Small intestine (tissue), 7 donors: ENCODE measurements around the gene RAPH1. TPM values are rescaled to one million over a fixed set of nuclear protein-coding genes. Genes with fewer than 3 reads are reported as not detected.
"Not testable (repeated sequence)": the region's sequence is repeated elsewhere in the genome, so short reads cannot be mapped to it uniquely, and the experiment has no call there.

Experiments
- DNase-seq, 2 donors: peaks; one replicate each; pipeline versions ENCODE4 v3.0.0 to v3.0.0-alpha.2; 2013
- FAIRE-seq: peaks from 2 replicates; lab custom pipeline; 2012; peaks lifted over from hg19 to GRCh38; lab: Jason Lieb, UNC
- H3K27ac ChIP-seq, 3 donors: one replicate each; pipeline ENCODE4 v1.5.1; 2013; ENCODE audit warnings: low read length in 2 of 3, mild to moderate bottlenecking in 2 of 3, control low read depth in 1 of 3, inconsistent platforms in 1 of 3, low read depth in 1 of 3, moderate library complexity in 1 of 3
- H3K27me3 ChIP-seq, 3 donors: one replicate each; pipeline ENCODE4 v1.6.1; 2013; ENCODE audit warnings: low read length in 3 of 3, inconsistent platforms in 1 of 3; ENCODE audit not compliant: control insufficient read depth in 3 of 3, insufficient read depth in 3 of 3
- H3K36me3 ChIP-seq, 3 donors: one replicate each; pipeline ENCODE4 v1.6.1; 2013; ENCODE audit warnings: low read length in 3 of 3, inconsistent platforms in 1 of 3, low read depth in 1 of 3, mild to moderate bottlenecking in 1 of 3, moderate library complexity in 1 of 3; ENCODE audit not compliant: control insufficient read depth in 3 of 3, insufficient read depth in 2 of 3
- H3K4me1 ChIP-seq, 3 donors: one replicate each; pipeline ENCODE4 v1.6.1; 2013; ENCODE audit warnings: low read length in 2 of 3, inconsistent platforms in 1 of 3, low read depth in 1 of 3, mild to moderate bottlenecking in 1 of 3, moderate library complexity in 1 of 3; ENCODE audit not compliant: control insufficient read depth in 3 of 3, insufficient read depth in 2 of 3
- H3K4me3 ChIP-seq, 3 donors: one replicate each; pipeline ENCODE4 v1.5.1; 2013; ENCODE audit warnings: low read length in 3 of 3, control low read depth in 1 of 3, inconsistent platforms in 1 of 3, low read depth in 1 of 3, mild to moderate bottlenecking in 1 of 3, moderate library complexity in 1 of 3
- H3K9me3 ChIP-seq, 2 donors: one replicate each; pipeline ENCODE4 v1.6.1; 2013; ENCODE audit warnings: low read depth in 1 of 2, low read length in 1 of 2; ENCODE audit not compliant: control insufficient read depth in 2 of 2, insufficient read depth in 1 of 2
- WGBS, 3 donors: extraction: QIAGEN DNeasy Blood & Tissue Kit; methylation state at CpG; one replicate each; pipeline ENCODE4 v1.1.7; 2013; 5-methylcytosine and 5-hydroxymethylcytosine counted together
- polyA plus RNA-seq, 4 donors: library from polyadenylated mRNA; stranded (reverse) in 3 of 4; unstranded in 1 of 4; fragments of 200-250 nt in 3 of 4; fragments of 120-200 nt in 1 of 4; gene quantifications; one replicate each; pipeline versions ENCODE4 v1.2.1 to v1.2.3, GENCODE V29; 2013
- donor health status: healthy with polysubstance abuse.
- donor health status: control.
- donor health status: control.
- donor health status: Bipolar disorder and iron deficiency.
- donor health status: healthy.

Gene RAPH1
- polyA plus RNA-seq, 4 donors, result 6.2 to 15.7 (median 6.8) TPM

GRCh38 chr2:203407496-203407895 is 127.6 kb downstream of the RAPH1 start:
- H3K4me1 ChIP-seq, result no peaks in the 10 kb centered on the region
- H3K27me3 ChIP-seq, result no peaks in the 10 kb centered on the region
- DNase-seq (no peak), FAIRE-seq (no peak)
- no peak overlapping the region for H3K27ac ChIP-seq
- H3K4me3 ChIP-seq, result no peak overlapping the region
- peaks cover 4 to 12% (median 5%) of the 10 kb centered on the region in 3 donors for H3K36me3 ChIP-seq
- H3K9me3 ChIP-seq, result no peaks in the 10 kb centered on the region

- H3K4me3 ChIP-seq, result no peak overlapping the region
- FAIRE-seq (no peak), DNase-seq (no peak)
- no peaks in the 10 kb centered on the region for H3K9me3 ChIP-seq
- H3K27ac ChIP-seq, result no peak overlapping the region
- H3K27me3 ChIP-seq, result no peaks in the 10 kb centered on the region
- no peaks in the 10 kb centered on the region for H3K4me1 ChIP-seq
- H3K36me3 ChIP-seq, result peaks cover 0 to 12% (median 5%) of the 10 kb centered on the region in 3 donors
Measured at GRCh38 chr2:203404996-203405395, 130.1 kb downstream of the RAPH1 start.

DNA sequence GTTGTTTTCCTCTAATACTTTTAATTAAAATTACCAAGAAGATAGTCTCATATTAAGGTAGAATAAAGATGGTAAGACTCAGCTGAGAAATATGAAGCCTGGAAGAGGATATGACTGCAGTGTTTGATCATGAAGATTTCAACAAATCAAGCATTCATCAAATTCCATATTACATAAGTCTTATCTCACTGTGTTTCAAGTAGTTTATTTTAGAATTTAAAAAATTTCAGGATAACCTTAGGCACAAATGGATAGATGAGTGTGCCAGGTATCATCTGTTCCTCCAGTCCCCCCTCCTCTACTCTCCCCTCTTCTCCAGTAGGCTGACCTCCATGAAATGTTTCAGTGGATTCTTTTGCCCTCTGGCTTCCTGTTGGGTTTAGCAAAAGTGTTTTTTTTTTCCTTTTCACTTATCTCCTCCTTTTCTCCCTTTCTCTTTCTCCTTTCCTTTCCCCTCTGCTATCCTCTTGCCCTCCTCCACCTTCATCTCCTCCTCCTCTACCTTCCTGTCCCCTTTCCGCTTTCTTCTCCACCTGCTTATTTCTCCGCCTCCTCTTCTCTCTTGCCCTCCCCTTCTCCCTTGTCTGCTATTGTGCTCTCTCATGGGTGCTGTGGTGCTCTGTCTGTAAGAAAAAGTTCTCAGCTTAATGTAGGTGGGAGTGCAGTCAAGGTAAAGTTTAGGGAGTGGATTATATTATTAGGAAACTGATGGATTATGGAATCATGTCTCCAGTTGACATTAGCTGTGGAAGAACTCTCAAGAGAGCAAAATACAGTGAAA is 134.1 kb downstream of the RAPH1 start:
- Histone ChIP-seq H3K27ac (no peak overlapping the region), H3K9me3 (no peaks in the 10 kb centered on the region), H3K4me3 (no peak overlapping the region), H3K27me3 (no peaks in the 10 kb centered on the region), H3K4me1 (no peaks in the 10 kb centered on the region), H3K36me3 (peaks cover 0 to 12% (median 0%) of the 10 kb centered on the region in 3 donors)
- WGBS, 3 donors, result 100% methylated on average over 2 of the region's 2 CpGs
- no peak for DNase-seq
- no peak for FAIRE-seq

DNA sequence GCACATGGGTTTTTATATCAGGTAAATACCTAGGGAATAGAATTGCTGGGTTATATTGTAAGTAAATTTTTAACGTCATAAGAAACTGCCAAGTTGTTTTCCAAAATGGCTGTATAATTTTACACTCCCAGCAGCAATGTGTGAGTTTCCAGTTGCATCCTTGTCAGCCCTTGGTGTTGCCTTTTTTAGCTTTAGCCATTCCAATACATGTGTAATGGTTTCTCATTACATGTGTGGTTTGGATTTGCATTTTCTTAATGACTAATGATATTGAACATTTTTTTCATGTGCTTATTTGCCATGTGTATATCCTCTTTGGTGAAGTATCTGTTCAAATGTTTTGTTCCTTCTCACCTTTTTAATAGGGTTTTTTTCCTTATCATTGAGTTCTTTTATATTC is 136.1 kb downstream of the RAPH1 start:
- DNase-seq (no peak), FAIRE-seq (no peak)
- Histone ChIP-seq H3K4me3 (no peak overlapping the region), H3K36me3 (peaks cover 0 to 10% (median 0%) of the 10 kb centered on the region in 3 donors), H3K4me1 (no peaks in the 10 kb centered on the region), H3K27ac (no peak overlapping the region), H3K9me3 (no peaks in the 10 kb centered on the region), H3K27me3 (no peaks in the 10 kb centered on the region)
- 94 to 96% (median 96%) methylated on average over 1 of the region's 1 CpG for WGBS, 3 donors

GRCh38 chr2:203396667-203397066 is 138.4 kb downstream of the RAPH1 start:
- H3K4me3 ChIP-seq, result no peak overlapping the region
- DNase-seq (no peak), FAIRE-seq (no peak)
- no peaks in the 10 kb centered on the region for H3K27me3 ChIP-seq
- 69 to 80% (median 76%) methylated on average over 1 of the region's 1 CpG for WGBS, 3 donors
- H3K4me1 ChIP-seq, result no peaks in the 10 kb centered on the region
- H3K9me3 ChIP-seq, result no peaks in the 10 kb centered on the region
- H3K36me3 ChIP-seq, result peaks cover 0 to 13% (median 0%) of the 10 kb centered on the region in 3 donors
- H3K27ac ChIP-seq, result no peak overlapping the region

GRCh38 chr2:203395858-203396257 is 139.2 kb downstream of the RAPH1 start:
- Histone ChIP-seq H3K9me3 (no peaks in the 10 kb centered on the region), H3K4me3 (no peak overlapping the region), H3K36me3 (peaks cover 0 to 17% (median 0%) of the 10 kb centered on the region in 3 donors), H3K27ac (no peak overlapping the region), H3K4me1 (no peaks in the 10 kb centered on the region), H3K27me3 (no peaks in the 10 kb centered on the region)
- FAIRE-seq (no peak), DNase-seq (no peak)
- 94 to 96% (median 95%) methylated on average over 2 of the region's 2 CpGs for WGBS, 3 donors

GRCh38 chr2:203394519-203395227 is 140.4 kb downstream of the RAPH1 start:
- no peak overlapping the region for H3K27ac ChIP-seq
- H3K4me1 ChIP-seq, result no peaks in the 10 kb centered on the region
- FAIRE-seq, result no peak
- H3K36me3 ChIP-seq, result peaks cover 0 to 18% (median 0%) of the 10 kb centered on the region in 3 donors
- H3K4me3 ChIP-seq, result no peak overlapping the region
- 96 to 98% (median 98%) methylated on average over 9 of the region's 9 CpGs for WGBS, 3 donors
- no peak for DNase-seq
- no peaks in the 10 kb centered on the region for H3K9me3 ChIP-seq
- H3K27me3 ChIP-seq, result no peaks in the 10 kb centered on the region

GRCh38 chr2:203388153-203388552 is 146.9 kb downstream of the RAPH1 start:
- peaks cover 0 to 11% (median 0%) of the 10 kb centered on the region in 3 donors for H3K36me3 ChIP-seq
- not testable (repeated sequence) for FAIRE-seq, H3K27me3 ChIP-seq, H3K27ac ChIP-seq, H3K4me1 ChIP-seq, DNase-seq, H3K4me3 ChIP-seq, H3K9me3 ChIP-seq
- WGBS, 3 donors, result 88 to 92% (median 92%) methylated on average over 6 of the region's 6 CpGs
